Mesenchymal stem cell (in vitro differentiated cells and primary cell): Measurements from ENCODE around the gene MRFAP1.

ENCODE experiments used
- DNase-seq: peaks from one replicate; pipeline ENCODE4 v3.0.0-alpha.2; 2013
- H2AFZ ChIP-seq: one replicate; pipeline ENCODE4 v1.6.1; 2013; ENCODE audit warnings: low read depth, mild to moderate bottlenecking, control low read depth, inconsistent platforms, low read length, moderate library complexity
- H2AK5ac ChIP-seq: 2 replicates; pipeline ENCODE4 v1.6.1; 2013; ENCODE audit warnings: low read length, moderate library complexity, mild to moderate bottlenecking, inconsistent platforms; ENCODE audit not compliant: severe bottlenecking
- H2BK120ac ChIP-seq: one replicate; pipeline ENCODE4 v1.6.1; 2013; ENCODE audit warnings: low read depth, mild to moderate bottlenecking, inconsistent platforms, low read length, moderate library complexity
- H2BK12ac ChIP-seq, 2 experiments: one replicate each; pipeline ENCODE4 v1.6.1; 2013; ENCODE audit warnings: inconsistent platforms in 2 of 2, low read length in 2 of 2, mild to moderate bottlenecking in 2 of 2, moderate library complexity in 2 of 2, control low read depth in 1 of 2
- H2BK15ac ChIP-seq: one replicate; pipeline ENCODE4 v1.6.1; 2013; ENCODE audit warnings: mild to moderate bottlenecking, low read depth, inconsistent platforms; ENCODE audit not compliant: poor library complexity, severe bottlenecking
- H2BK5ac ChIP-seq: 2 replicates; pipeline ENCODE4 v1.6.1; 2013; ENCODE audit warnings: low read depth, mild to moderate bottlenecking, low read length, control low read depth, inconsistent platforms; ENCODE audit not compliant: poor library complexity, severe bottlenecking
- H3K14ac ChIP-seq, 2 experiments: one replicate each; pipeline ENCODE4 v1.6.1; 2013; ENCODE audit warnings: inconsistent platforms in 2 of 2, low read length in 2 of 2, control low read depth in 1 of 2, mild to moderate bottlenecking in 1 of 2, moderate library complexity in 1 of 2
- H3K18ac ChIP-seq, 2 experiments: one replicate each; pipeline ENCODE4 v1.6.1; 2013; ENCODE audit warnings: inconsistent platforms in 2 of 2, low read length in 2 of 2, control low read depth in 1 of 2, low read depth in 1 of 2, mild to moderate bottlenecking in 1 of 2
- H3K23ac ChIP-seq, 2 experiments: one replicate each; pipeline ENCODE4 v1.6.1; 2013; ENCODE audit warnings: inconsistent platforms in 2 of 2, low read length in 2 of 2, mild to moderate bottlenecking in 2 of 2, moderate library complexity in 2 of 2, control low read depth in 1 of 2
- H3K27ac ChIP-seq: 2 replicates; pipeline ENCODE4 v1.5.1; 2013; ENCODE audit warnings: mild to moderate bottlenecking, moderate library complexity, low read length, control low read depth, inconsistent platforms; ENCODE audit not compliant: poor library complexity, severe bottlenecking
- H3K27me3 ChIP-seq, 2 experiments: 2 replicates each; pipeline versions ENCODE4 v1.6.1 to v1.7.0; 2013; ENCODE audit warnings: low read length in 2 of 2, mild to moderate bottlenecking in 2 of 2, moderate library complexity in 2 of 2, control low read depth in 1 of 2, inconsistent platforms in 1 of 2; ENCODE audit not compliant: control insufficient read depth in 1 of 2, insufficient read depth in 1 of 2
- H3K36me3 ChIP-seq, 2 experiments: 2 replicates each; pipeline versions ENCODE4 v1.6.1 to v1.7.0; 2013; ENCODE audit warnings: low read length in 2 of 2, control low read depth in 1 of 2, inconsistent platforms in 1 of 2, low read depth in 1 of 2, mild to moderate bottlenecking in 1 of 2; ENCODE audit not compliant: insufficient read depth in 2 of 2, control insufficient read depth in 1 of 2
- H3K4ac ChIP-seq, 2 experiments: one replicate each; pipeline ENCODE4 v1.6.1; 2013; ENCODE audit warnings: inconsistent platforms in 2 of 2, low read length in 2 of 2, mild to moderate bottlenecking in 2 of 2, moderate library complexity in 2 of 2, control low read depth in 1 of 2, low read depth in 1 of 2
- H3K4me1 ChIP-seq: 2 replicates; pipeline ENCODE4 v1.6.1; 2013; ENCODE audit warnings: low read depth, low read length, control low read depth; ENCODE audit not compliant: control insufficient read depth, insufficient read depth
- H3K4me2 ChIP-seq: 2 replicates; pipeline ENCODE4 v1.6.1; 2013; ENCODE audit warnings: low read length, mild to moderate bottlenecking, inconsistent platforms; ENCODE audit not compliant: poor library complexity, severe bottlenecking
- H3K4me3 ChIP-seq, 2 experiments: 2 replicates each; pipeline versions ENCODE4 v1.5.1 to v1.7.0; 2013; ENCODE audit warnings: low read length in 2 of 2, mild to moderate bottlenecking in 2 of 2, control low read depth in 1 of 2, low read depth in 1 of 2; ENCODE audit not compliant: insufficient read depth in 1 of 2
- H3K79me1 ChIP-seq: replicated peaks from 2 replicates; pipeline ENCODE4 v1.6.1; 2013; ENCODE audit warnings: mild to moderate bottlenecking, control low read depth, low read length, inconsistent platforms; ENCODE audit not compliant: poor library complexity, severe bottlenecking
- H3K9ac ChIP-seq: 2 replicates; pipeline ENCODE4 v1.7.0; 2013; ENCODE audit warnings: mild to moderate bottlenecking, low read length, moderate library complexity
- H3K9me3 ChIP-seq: 2 replicates; pipeline ENCODE4 v1.7.0; 2013; ENCODE audit warnings: mild to moderate bottlenecking, low read length; ENCODE audit not compliant: control insufficient read depth
- H4K8ac ChIP-seq: one replicate; pipeline ENCODE4 v1.6.1; 2013; ENCODE audit warnings: inconsistent platforms, mild to moderate bottlenecking, low read length, moderate library complexity
- H4K91ac ChIP-seq: one replicate; pipeline ENCODE4 v1.6.1; 2013; ENCODE audit warnings: mild to moderate bottlenecking, low read length, inconsistent platforms
- WGBS: methylation state at CpG from one replicate; pipeline ENCODE4 v1.1.7; 2013; ENCODE audit warnings: mixed read lengths; 5-methylcytosine and 5-hydroxymethylcytosine counted together

The MRFAP1 gene

DNA sequence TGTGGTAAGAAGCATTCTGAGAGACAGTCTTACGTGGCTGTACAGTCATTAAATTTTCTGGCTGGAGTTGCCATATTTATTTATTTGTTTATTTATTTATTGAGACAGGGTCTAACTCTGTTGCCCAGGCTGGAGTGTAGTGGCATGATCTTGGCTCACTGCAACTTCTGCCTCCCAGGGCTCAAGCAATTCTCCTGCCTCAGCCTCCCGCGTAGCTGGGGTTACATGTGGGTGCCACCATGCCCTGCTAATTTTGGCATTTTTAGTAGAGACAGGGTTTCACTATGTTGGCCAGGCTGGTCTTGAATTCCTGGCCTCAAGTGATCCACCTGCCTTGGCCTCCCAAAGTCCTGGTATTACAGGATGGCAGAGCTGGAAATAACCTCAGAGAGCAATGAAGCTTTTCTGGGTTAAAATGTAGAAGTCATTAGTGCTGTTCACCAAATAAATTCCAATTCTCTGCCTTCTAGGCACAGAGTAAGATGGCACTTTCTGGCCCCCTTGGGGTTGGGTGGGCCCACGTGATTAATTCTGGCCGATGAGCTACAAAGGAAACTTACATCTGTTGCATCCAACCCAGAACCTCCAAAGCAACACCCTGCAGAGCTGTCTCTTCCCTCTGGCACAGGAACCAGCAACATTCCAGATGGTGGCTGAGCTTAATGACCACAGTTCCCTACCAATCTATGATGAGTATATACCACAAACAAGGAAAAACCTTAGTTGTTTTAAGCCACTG, 4.5 kb downstream of the MRFAP1 start:
- H3K4ac ChIP-seq: no peak overlapping the region
- 72% methylated on average over 5 of the region's 5 CpGs for WGBS
- no peak overlapping the region for H3K4me3 ChIP-seq
- H2BK5ac ChIP-seq: no peak overlapping the region
- no peak overlapping the region for H2BK15ac ChIP-seq
- no peak overlapping the region for H4K91ac ChIP-seq
- no peaks in the 10 kb centered on the region for H3K27me3 ChIP-seq
- H3K36me3 ChIP-seq: peaks cover 9 to 19% of the 10 kb centered on the region in 2 experiments
- H2BK12ac ChIP-seq: no peak overlapping the region
- DNase-seq: no peak
- no peak overlapping the region for H3K27ac ChIP-seq
- peaks cover 7% of the 10 kb centered on the region for H3K4me1 ChIP-seq
- H3K79me1 ChIP-seq: peaks cover 8% of the 10 kb centered on the region
- no peak overlapping the region for H3K14ac ChIP-seq
- H2BK120ac ChIP-seq: no peak overlapping the region
- no peak overlapping the region for H2AK5ac ChIP-seq
- no peak overlapping the region for H3K4me2 ChIP-seq
- no peak overlapping the region for H3K23ac ChIP-seq
- no peak overlapping the region for H2AFZ ChIP-seq
- no peak overlapping the region for H3K18ac ChIP-seq
- no peak overlapping the region for H3K9ac ChIP-seq
- no peaks in the 10 kb centered on the region for H3K9me3 ChIP-seq
- H4K8ac ChIP-seq: no peak overlapping the region

DNA sequence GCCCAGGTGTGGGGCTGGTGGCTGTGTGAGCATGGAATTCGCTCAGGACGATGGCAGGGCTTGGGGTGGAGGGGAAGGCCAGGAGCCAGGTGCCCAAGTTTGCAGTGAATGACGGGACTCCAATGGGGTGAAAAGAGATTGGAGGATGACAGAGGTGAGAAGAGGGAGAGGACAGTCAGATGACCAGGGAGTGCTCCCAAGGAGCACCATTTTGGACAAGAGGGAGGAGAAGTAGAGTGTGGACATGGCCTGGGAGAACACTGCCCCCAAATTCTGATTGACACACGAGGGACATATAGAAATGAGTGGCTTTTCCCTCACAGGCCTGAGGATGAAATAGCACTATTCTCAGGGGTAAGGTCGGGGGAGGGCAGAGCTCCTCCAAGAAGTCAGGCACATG, 6.7 kb downstream of the MRFAP1 start:
- Histone ChIP-seq H3K27me3 (no peaks in the 10 kb centered on the region), H3K23ac (no peak overlapping the region), H2BK15ac (no peak overlapping the region), H3K14ac (no peak overlapping the region), H2BK5ac (no peak overlapping the region), H3K36me3 (peaks cover 9 to 14% of the 10 kb centered on the region in 2 experiments), H2AK5ac (no peak overlapping the region), H2AFZ (no peak overlapping the region), H3K4me3 (no peak overlapping the region), H3K4me2 (no peak overlapping the region), H2BK12ac (no peak overlapping the region), H3K9ac (no peak overlapping the region), H3K27ac (no peak overlapping the region), H3K4ac (no peak overlapping the region), H3K18ac (no peak overlapping the region), H3K9me3 (no peaks in the 10 kb centered on the region), H4K8ac (no peak overlapping the region), H3K4me1 (peaks cover 5% of the 10 kb centered on the region), H3K79me1 (peaks cover 8% of the 10 kb centered on the region), H2BK120ac (no peak overlapping the region), H4K91ac (no peak overlapping the region)
- no peak for DNase-seq
- 78% methylated on average over 5 of the region's 5 CpGs for WGBS

DNA sequence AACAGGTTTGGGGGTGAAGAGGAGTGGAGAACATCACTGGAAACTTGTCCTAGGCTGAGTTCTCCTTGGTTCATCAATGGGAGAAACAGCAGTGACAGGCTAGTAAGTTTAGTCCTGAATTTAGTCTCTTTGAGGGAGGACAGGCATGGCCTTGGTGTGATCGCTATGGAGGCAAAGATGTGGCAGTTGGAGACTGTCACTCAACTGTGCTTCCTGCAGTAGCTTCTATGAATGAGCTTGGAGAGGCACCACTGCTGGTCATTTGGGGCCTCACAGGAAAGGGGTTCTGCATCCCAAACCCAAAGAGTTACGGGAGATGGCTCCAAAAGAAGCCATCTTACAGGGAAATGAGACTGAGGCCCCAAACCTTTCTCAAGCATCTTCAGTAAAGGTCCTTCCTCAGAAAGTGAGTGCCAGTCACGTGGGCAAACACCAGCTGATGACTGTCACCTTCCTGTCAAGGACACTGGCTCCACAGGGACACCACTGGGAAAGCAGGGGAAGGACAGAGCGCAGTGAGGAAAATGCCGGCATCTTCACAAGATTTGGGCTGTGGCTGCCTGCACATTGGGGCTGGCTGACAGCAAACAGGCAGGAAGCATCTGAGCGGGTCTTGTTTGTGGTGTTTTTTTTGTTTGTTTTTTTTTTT, 7.2 kb downstream of the MRFAP1 start:
- Histone ChIP-seq H2BK5ac (no peak overlapping the region), H3K18ac (no peak overlapping the region), H3K4ac (no peak overlapping the region), H3K23ac (no peak overlapping the region), H3K27me3 (no peaks in the 10 kb centered on the region), H4K91ac (no peak overlapping the region), H3K4me3 (no peak overlapping the region), H3K14ac (no peak overlapping the region), H2AFZ (no peak overlapping the region), H3K36me3 (peaks cover 8 to 9% of the 10 kb centered on the region in 2 experiments), H2BK120ac (no peak overlapping the region), H3K79me1 (peaks cover 8% of the 10 kb centered on the region), H3K4me1 (peaks cover 5% of the 10 kb centered on the region), H2BK15ac (no peak overlapping the region), H3K9me3 (no peaks in the 10 kb centered on the region), H2AK5ac (no peak overlapping the region), H4K8ac (no peak overlapping the region), H3K4me2 (no peak overlapping the region), H3K27ac (no peak overlapping the region), H2BK12ac (no peak overlapping the region), H3K9ac (no peak overlapping the region)
- DNase-seq: no peak
- WGBS: 76% methylated on average over 6 of the region's 6 CpGs

DNA sequence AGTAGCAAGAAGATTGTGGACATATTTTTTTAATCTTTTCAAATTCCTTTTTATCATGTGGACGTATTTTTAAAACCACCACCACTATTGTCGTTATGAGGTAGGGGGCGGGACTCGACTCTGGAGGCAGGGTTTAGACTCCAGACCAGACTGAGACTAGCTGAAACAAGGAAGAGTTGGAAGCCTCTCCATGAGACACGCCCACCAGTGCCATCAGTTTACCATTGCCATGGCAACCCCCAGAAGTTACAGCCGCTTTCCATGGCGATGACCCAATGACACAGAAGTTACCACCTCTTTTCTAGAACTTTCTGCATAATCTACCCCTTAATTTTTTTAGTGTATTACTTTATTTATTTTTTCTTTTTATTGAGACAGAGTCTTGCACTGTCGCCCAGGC, 8.7 kb downstream of the MRFAP1 start:
- no peak overlapping the region for H3K27ac ChIP-seq
- no peak overlapping the region for H3K9ac ChIP-seq
- no peak overlapping the region for H2BK5ac ChIP-seq
- peaks cover 3% of the 10 kb centered on the region for H3K79me1 ChIP-seq
- no peak overlapping the region for H4K8ac ChIP-seq
- H3K14ac ChIP-seq: no peak overlapping the region
- H2BK120ac ChIP-seq: no peak overlapping the region
- H3K27me3 ChIP-seq: no peaks in the 10 kb centered on the region
- H2AFZ ChIP-seq: no peak overlapping the region
- no peak for DNase-seq
- H2BK15ac ChIP-seq: no peak overlapping the region
- H3K23ac ChIP-seq: no peak overlapping the region
- H3K4ac ChIP-seq: no peak overlapping the region
- H2AK5ac ChIP-seq: no peak overlapping the region
- H4K91ac ChIP-seq: no peak overlapping the region
- no peaks in the 10 kb centered on the region for H3K4me1 ChIP-seq
- H3K18ac ChIP-seq: no peak overlapping the region
- H2BK12ac ChIP-seq: no peak overlapping the region
- no peaks in the 10 kb centered on the region for H3K9me3 ChIP-seq
- no peak overlapping the region for H3K4me2 ChIP-seq
- 88% methylated on average over 8 of the region's 8 CpGs for WGBS
- no peaks in the 10 kb centered on the region for H3K36me3 ChIP-seq
- no peak overlapping the region for H3K4me3 ChIP-seq
